NCI-H2107 treated with DMSO at 0.1 percent for 48 hours (cell line): ENCODE measurements around the gene PKDCC.
"Not testable (repeated sequence)": the region's sequence is repeated elsewhere in the genome, so short reads cannot be mapped to it uniquely, and the experiment has no call there.

Experiments used
- DNase-seq: peaks from one replicate; lab custom pipeline; 2025; ENCODE audit not compliant: unreplicated experiment; lab: John Stamatoyannopoulos, UW

PKDCC gene

GRCh38 chr2:42063431-42064171 lies 15.8 kb downstream of the PKDCC start:
- DNase-seq, result no peak

GRCh38 chr2:42064417-42064942 lies 16.7 kb downstream of the PKDCC start:
- DNase-seq, result no peak

GRCh38 chr2:42065753-42066152 lies 17.9 kb downstream of the PKDCC start:
- DNase-seq, result not testable (repeated sequence)

DNA sequence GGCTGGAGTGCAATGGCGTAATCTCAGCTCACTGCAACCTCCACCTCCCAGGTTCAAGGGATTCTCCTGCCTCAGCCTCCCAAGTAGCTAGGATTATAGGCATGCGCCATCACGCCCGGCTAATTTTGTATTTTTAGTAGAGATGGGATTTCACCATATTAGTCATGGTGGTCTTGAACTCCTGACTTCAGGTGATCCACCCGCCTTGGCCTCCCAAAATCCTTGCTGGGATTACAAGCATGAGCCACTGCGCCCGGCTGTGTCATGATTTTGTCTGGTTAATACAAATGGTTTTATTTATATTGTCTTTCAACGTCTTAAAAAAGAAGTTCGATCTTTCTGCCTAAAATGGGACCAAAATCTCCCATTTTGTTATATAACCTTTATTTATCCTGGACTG lies 19.2 kb downstream of the PKDCC start:
- DNase-seq, result not testable (repeated sequence)

DNA sequence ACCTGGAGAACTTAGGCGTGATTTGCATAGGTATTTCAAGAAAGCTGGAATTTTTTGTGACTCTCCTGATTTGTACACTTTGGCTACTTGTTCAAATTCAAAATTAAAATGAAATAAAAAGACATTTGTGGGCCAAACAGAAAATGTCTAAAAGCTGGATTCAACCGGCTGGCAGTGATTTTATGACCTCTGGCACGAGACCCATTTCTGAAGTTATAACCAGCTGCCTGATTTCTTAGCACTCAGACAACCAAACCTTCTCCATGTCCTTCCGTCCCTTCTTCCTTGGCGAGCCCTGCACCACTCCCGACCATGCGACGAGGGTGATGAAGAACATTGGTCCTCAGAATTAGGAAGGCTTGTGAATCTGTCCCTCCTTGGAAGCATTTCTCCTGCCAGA lies 19.7 kb downstream of the PKDCC start:
- DNase-seq, result no peak

DNA sequence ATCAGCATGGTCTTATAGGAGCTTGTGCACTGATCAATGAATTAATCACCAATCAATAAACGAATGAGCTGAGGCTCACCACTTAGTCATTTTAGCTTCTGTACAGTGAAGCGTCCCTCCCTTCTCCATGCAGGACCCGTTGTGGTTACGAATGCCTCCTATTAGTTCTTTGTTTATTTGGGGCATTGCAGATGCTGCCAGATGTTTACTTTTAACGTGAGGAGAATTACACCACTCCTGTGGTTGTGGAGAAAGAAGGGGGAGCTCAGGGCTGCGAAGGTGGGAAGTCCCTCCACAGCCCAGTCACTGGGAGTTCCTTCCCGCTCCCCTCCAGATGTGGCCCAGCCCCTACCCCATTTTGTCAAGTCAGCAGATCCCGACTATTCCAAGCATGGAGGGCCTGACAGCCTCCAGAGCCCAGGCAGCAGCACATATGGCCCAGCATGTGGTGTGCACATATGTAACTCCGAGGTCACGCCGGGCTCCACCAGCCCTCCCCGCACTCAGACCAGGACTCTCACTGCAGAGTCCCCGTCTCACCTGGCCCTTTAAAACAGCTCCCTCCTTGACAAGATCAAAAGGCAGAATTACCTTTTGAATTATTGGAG lies 20.9 kb downstream of the PKDCC start:
- DNase-seq, result no peak

DNA sequence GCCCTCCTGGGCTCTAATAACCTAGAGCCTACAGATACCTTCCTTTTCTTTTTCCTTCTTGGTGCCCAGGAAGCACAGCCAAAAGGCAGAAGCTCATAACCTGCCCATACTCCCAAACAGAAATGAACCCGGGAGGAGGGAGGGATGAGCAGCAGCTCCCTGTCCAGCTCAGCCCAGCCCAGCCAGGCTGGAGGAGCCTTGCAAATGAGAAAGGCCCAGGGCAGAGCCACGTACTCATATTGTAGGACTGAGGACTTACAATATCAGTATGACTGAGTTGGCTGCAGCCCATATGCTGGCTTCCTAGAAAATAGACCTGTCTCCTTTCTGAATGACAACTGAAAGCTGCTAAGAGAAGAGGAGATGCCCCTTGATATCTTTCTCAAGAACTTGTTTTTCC lies 21.7 kb downstream of the PKDCC start:
- DNase-seq, result no peak

GRCh38 chr2:42071791-42072190 lies 24.0 kb downstream of the PKDCC start:
- no peak for DNase-seq

DNA sequence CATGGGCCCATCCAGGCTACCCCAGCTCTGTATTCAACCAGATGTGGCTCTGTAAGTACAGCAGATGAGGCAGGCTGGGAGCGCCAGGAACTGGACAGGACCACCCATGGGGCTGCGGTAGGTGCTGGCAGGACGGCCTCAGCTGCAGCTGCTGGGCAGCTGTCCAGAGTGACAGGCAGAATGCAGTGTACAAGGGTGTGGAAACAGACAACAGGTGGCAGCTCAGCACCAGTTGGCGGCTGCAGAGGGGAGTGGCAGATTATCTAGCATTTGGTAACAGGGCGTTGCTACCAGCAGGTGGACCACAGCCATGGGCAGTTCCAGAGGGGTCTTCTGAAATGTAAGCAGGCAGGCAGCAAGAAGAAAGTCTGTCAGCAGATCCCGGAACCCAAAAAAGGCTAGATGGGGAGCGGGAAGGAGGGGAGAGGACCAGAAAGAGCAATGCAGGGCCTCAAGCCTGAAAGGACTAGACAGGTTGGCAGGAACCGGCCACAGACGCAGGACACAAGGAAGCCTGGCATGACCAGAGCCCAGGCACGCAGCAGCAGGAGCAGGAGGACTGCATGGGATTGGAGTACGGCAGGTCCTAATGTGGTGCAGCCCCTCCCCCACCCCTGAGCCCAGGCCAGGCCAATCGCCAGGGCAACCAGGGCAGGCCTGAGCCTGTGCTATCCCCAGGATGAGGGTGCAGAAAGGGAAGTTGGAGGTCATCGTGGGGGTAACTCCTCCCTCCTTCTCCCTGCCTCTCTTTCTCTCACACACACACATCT lies 24.7 kb downstream of the PKDCC start:
- no peak for DNase-seq

GRCh38 chr2:42073739-42074503 lies 26.1 kb downstream of the PKDCC start:
- DNase-seq, result no peak

- DNase-seq, result no peak
These were observed 26.8 kb downstream of the PKDCC start for GRCh38 chr2:42074661-42075060.

DNA sequence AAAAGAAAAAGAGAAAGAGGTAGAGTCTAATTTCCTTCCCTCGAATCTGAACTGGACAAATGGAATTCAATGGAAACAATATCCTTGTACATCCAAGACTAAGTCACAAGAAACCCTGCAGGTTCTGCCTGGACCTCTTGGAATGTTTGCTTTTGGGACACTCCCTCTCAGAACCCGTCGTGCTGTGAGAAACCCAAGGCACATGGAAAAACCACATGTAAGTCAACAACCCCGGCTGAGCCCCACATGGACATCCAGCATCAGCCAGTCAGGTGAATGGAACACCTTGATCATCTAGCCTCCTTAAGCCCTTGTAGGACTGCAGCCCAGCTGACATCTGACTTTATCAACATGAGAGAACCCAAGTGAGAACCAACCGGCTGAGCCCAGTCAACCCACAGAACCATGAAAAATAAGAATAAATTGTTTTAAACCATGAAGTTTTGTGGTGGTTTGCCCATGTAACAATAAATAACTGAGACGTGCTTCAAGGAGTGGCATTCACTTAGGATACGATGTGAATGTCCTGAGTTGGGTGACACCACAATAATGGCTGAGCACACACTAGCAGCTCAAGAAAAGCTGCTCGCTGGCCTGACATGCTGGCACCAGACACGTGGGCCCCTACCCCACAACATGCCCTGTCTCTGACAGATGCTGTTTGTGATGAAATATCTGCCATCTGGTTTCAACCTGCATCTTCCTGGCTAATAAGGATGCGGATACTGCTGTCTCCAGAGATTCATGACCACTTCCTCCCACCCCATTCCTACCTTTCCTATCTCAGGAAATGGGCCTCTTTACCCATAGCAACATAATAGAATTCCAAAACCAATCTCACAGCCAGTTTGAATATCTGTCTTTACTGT lies 28.8 kb downstream of the PKDCC start:
- DNase-seq, result no peak

DNA sequence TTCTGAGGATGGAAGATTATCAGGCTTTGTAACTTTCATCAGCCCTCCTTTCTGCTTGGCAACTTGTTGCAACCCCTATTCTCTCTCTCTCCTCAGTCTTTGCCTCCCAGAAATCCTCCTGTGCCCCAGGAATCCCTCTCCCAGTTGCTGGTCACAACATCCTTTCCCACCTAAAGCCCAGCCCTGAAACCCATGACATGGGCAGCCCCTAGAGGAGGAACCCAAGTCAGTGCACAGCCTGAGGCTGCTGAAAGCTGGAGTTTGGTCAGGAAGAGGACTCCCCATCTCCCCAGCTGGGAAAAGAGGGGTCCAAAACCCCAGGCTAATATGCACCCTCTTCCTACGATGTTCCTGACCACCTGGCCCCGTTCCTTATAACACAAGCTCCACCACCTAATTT lies 29.5 kb downstream of the PKDCC start:
- DNase-seq, result no peak

DNA sequence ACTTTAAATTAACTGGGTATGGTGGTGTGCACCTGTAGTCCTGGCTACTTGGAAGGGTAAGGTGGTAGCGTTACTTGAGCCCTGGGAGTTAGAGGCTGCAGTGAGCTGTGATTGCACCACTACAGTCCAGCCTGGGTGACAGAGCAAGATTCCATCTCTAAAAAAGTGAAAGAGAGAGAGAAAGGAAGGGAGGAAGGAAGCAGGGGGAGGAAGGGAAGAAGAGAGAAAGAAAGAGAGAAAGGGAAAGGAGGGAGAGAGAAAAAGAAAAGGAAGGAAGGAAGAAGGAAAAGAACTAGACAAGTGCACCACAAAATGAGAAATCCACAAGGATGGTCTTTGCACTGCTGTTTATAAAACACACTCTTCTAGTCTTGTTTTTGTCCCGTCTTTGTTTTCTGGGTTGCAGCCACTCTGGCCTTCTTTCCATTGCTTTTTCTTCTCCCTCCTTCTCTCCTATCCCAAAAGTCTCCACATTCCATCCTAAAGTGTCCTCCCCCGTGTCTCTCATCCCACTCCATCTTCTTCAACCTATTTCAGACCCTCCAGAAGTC lies 32.0 kb downstream of the PKDCC start:
- no peak for DNase-seq

GRCh38 chr2:42081151-42081550 lies 33.3 kb downstream of the PKDCC start:
- not testable (repeated sequence) for DNase-seq

- DNase-seq, result no peak
These were observed 34.2 kb downstream of the PKDCC start for GRCh38 chr2:42082016-42082415.

- DNase-seq, result no peak
These were observed 36.4 kb downstream of the PKDCC start for GRCh38 chr2:42084231-42084671.

DNA sequence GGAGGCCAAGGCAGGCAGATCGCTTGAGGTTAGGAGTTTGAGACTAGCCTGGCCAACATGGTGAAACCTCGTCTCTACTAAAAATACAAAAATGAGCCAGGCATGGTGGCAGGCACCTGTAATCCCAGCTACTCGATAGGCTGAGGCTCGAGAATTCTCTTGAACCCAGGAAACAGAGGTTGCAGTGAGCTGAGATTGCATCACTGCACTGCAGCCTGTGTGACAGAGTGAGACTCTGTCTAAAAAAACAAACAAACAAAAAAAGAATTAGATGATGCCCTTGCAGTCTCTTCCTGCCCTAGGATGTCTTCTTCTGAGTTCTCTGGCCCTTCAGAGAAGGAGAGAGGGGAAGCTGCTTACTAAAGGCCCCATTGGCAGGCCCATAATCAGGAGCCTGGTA lies 37.2 kb downstream of the PKDCC start:
- not testable (repeated sequence) for DNase-seq

DNA sequence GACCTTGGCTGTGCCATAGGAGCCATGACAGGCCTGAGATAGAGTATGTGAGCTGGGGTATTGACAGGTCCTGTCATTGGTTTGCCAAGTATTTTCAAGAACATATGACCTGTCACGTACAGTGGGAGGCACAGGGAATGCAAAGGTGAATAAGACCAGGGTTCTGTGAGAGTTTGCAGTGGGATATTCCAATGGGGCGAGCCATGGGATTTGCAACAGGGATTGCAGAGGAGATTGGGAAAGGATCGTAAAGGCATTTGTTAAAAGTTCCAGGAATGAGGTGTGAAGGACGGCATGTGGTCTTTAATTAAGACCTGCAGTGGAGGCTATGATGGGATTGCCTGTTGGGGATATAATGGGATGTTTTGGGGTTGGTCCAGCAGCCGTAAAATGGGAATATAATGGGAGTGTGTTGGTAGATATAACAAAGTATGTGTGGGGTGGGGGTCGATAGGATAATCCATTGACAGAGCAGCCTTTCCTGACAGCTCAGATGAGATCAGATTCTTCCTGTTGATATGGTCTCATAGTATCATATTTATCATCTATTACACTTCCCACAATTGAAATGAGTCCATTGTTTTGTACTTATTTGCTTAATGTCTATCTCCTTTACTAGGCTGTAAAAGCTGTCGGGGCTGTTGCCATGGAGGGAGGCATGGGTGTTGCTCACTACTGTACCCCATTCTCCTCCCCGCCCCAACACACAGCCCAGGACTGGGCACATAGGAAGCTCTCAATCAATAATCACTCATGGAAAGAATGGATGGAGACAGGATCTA lies 38.1 kb downstream of the PKDCC start:
- no peak for DNase-seq
